IMR-90 (cell line): ENCODE data around the gene ADARB2. TPM values are rescaled to one million over a fixed set of nuclear protein-coding genes. Genes with fewer than 3 reads are reported as not detected.

Experiments
- ATAC-seq: fragments of 200-7000 bp; cut with Tn5 transposase; 2 replicates; pipeline ENCODE4 v1.9.1; 2020; ENCODE audit warnings: low read depth, mild to moderate bottlenecking, moderate library complexity
- BruUV-seq: library from RNA; stranded (reverse); fragments of 400-500 nt; replicated peaks from 2 replicates; lab custom pipeline; 2021; lab: Mats Ljungman, UMichigan
- CTCF ChIA-PET: fragments of 300-600 bp; formaldehyde crosslinking; extraction: SDS; loops from one replicate; lab custom pipeline; 2021; ENCODE audit warnings: antibody characterized with exemption; lab: Yijun Ruan, JAX
- POLR2A ChIA-PET: fragments of 300-600 bp; sonication (Branson Sonifier 250); formaldehyde crosslinking; loops from one replicate; lab custom pipeline; 2022; ENCODE audit warnings: antibody characterized with exemption; ENCODE audit not compliant: unreplicated experiment; lab: Charles Lee
- DNase-seq: peaks from one replicate; pipeline ENCODE4 v3.0.0; 2013
- H2AFZ ChIP-seq: replicated peaks from 2 replicates; pipeline ENCODE3; 2013; ENCODE audit warnings: low read length, mild to moderate bottlenecking; ENCODE audit not compliant: poor library complexity
- H2AK5ac ChIP-seq: 2 replicates; pipeline ENCODE4 v1.6.1; 2013; ENCODE audit warnings: low read depth, low read length, inconsistent platforms
- H2AK9ac ChIP-seq: replicated peaks from 2 replicates; pipeline ENCODE3; 2013; ENCODE audit warnings: mild to moderate bottlenecking, low read depth, low read length, moderate library complexity; ENCODE audit not compliant: poor library complexity
- H2BK120ac ChIP-seq: 2 replicates; pipeline ENCODE4 v1.6.1; 2013; ENCODE audit warnings: low read depth, low read length, inconsistent platforms
- H2BK15ac ChIP-seq: 3 replicates; pipeline ENCODE4 v1.6.1; 2013; ENCODE audit warnings: low read depth, low read length, inconsistent platforms
- H2BK20ac ChIP-seq: 2 replicates; pipeline ENCODE4 v1.6.1; 2013; ENCODE audit warnings: low read depth, mild to moderate bottlenecking, inconsistent platforms, low read length, moderate library complexity
- H2BK5ac ChIP-seq: 2 replicates; pipeline ENCODE4 v1.6.1; 2013; ENCODE audit warnings: mild to moderate bottlenecking, low read depth, low read length, inconsistent platforms; ENCODE audit not compliant: poor library complexity, severe bottlenecking
- H3K14ac ChIP-seq: replicated peaks from 2 replicates; pipeline ENCODE4 v1.6.1; 2013; ENCODE audit warnings: low read depth, low read length, inconsistent platforms
- H3K18ac ChIP-seq: 2 replicates; pipeline ENCODE4 v1.6.1; 2013; ENCODE audit warnings: low read depth, low read length, control low read depth
- H3K23ac ChIP-seq: 2 replicates; pipeline ENCODE4 v1.6.1; 2013; ENCODE audit warnings: low read depth, low read length, inconsistent platforms
- H3K27ac ChIP-seq: 2 replicates; pipeline ENCODE4 v1.5.1; 2013; ENCODE audit warnings: mild to moderate bottlenecking, control low read depth, low read length; ENCODE audit not compliant: insufficient read depth
- H3K27me3 ChIP-seq: 2 replicates; pipeline ENCODE4 v1.6.1; 2013; ENCODE audit warnings: low read length; ENCODE audit not compliant: control insufficient read depth, insufficient read depth
- H3K36me3 ChIP-seq: 2 replicates; pipeline ENCODE4 v1.6.1; 2013; ENCODE audit warnings: low read length, mixed read lengths; ENCODE audit not compliant: control insufficient read depth, insufficient read depth
- H3K4ac ChIP-seq: 2 replicates; pipeline ENCODE4 v1.6.1; 2013; ENCODE audit warnings: low read depth, low read length, inconsistent platforms
- H3K4me1 ChIP-seq: 2 replicates; pipeline ENCODE4 v1.6.1; 2013; ENCODE audit warnings: low read length, mixed read lengths; ENCODE audit not compliant: control insufficient read depth, insufficient read depth
- H3K4me2 ChIP-seq: 2 replicates; pipeline ENCODE4 v1.6.1; 2013; ENCODE audit warnings: low read depth, mild to moderate bottlenecking, control low read depth, low read length, moderate library complexity
- H3K4me3 ChIP-seq: 2 replicates; pipeline ENCODE4 v1.5.1; 2013; ENCODE audit warnings: low read depth, mild to moderate bottlenecking, control low read depth, low read length, moderate library complexity; ENCODE audit not compliant: insufficient read depth
- H3K56ac ChIP-seq: 2 replicates; pipeline ENCODE4 v1.6.1; 2013; ENCODE audit warnings: low read length, inconsistent platforms; ENCODE audit not compliant: insufficient read depth; ENCODE audit errors: extremely low read depth
- H3K79me1 ChIP-seq, 2 experiments: 2 replicates each; pipeline ENCODE4 v1.6.1; 2013; ENCODE audit warnings: low read length in 2 of 2, inconsistent platforms in 1 of 2, low read depth in 1 of 2
- H3K9ac ChIP-seq: 2 replicates; pipeline ENCODE4 v1.6.1; 2013; ENCODE audit warnings: low read depth, low read length, control low read depth
- H3K9me1 ChIP-seq: 2 replicates; pipeline ENCODE4 v1.6.1; 2013; ENCODE audit warnings: low read length, inconsistent platforms; ENCODE audit not compliant: insufficient read depth
- H3K9me3 ChIP-seq: 2 replicates; pipeline ENCODE4 v1.6.1; 2013; ENCODE audit warnings: low read length; ENCODE audit not compliant: control insufficient read depth, insufficient read depth
- H4K20me1 ChIP-seq: 2 replicates; pipeline ENCODE4 v1.6.1; 2013; ENCODE audit warnings: low read length, inconsistent platforms; ENCODE audit not compliant: insufficient read depth
- H4K5ac ChIP-seq: 2 replicates; pipeline ENCODE4 v1.6.1; 2013; ENCODE audit warnings: mild to moderate bottlenecking, low read depth, low read length, control low read depth
- H4K8ac ChIP-seq, 2 experiments: 2 replicates each; pipeline ENCODE4 v1.6.1; 2013; ENCODE audit warnings: low read depth in 2 of 2, low read length in 2 of 2, control low read depth in 1 of 2, inconsistent platforms in 1 of 2
- H4K91ac ChIP-seq: 2 replicates; pipeline ENCODE4 v1.6.1; 2013; ENCODE audit warnings: low read depth, low read length, inconsistent platforms; ENCODE audit not compliant: insufficient read depth
- BHLHE40 ChIP-seq: fragments of 150-350 bp; IDR thresholded peaks from 2 replicates; pipeline ENCODE4 v1.6.1; 2016; ENCODE audit warnings: mild to moderate bottlenecking, low read depth, low read length
- CEBPB ChIP-seq: IDR thresholded peaks from 2 replicates; pipeline ENCODE4 v1.6.1; 2012; ENCODE audit warnings: low read depth, low read length, improper control_type of control experiment
- CHD1 ChIP-seq: IDR thresholded peaks from 2 replicates; pipeline ENCODE4 v1.6.1; 2012; ENCODE audit warnings: low read depth, low read length, improper control_type of control experiment
- CTCF ChIP-seq: conservative IDR thresholded peaks from 2 replicates; pipeline ENCODE4 v1.5.1; 2012; ENCODE audit warnings: mild to moderate bottlenecking, low read depth, low read length, improper control_type of control experiment
- ELK1 ChIP-seq: fragments of 150-350 bp; IDR thresholded peaks from 2 replicates; pipeline ENCODE4 v1.6.1; 2016; ENCODE audit warnings: low read depth, mild to moderate bottlenecking, low read length, moderate library complexity, borderline replicate concordance
- FOS ChIP-seq: fragments of 150-350 bp; IDR thresholded peaks from 2 replicates; pipeline ENCODE4 v1.6.1; 2016; ENCODE audit warnings: low read depth, low read length
- MAFK ChIP-seq: IDR thresholded peaks from 2 replicates; pipeline ENCODE4 v1.6.1; 2012; ENCODE audit warnings: low read depth, low read length, improper control_type of control experiment
- MAZ ChIP-seq: IDR thresholded peaks from 2 replicates; pipeline ENCODE4 v1.6.1; 2012; ENCODE audit warnings: low read depth, mild to moderate bottlenecking, low read length, improper control_type of control experiment, moderate library complexity, borderline replicate concordance
- MXI1 ChIP-seq: IDR thresholded peaks from 2 replicates; pipeline ENCODE4 v1.6.1; 2012; ENCODE audit warnings: low read depth, mild to moderate bottlenecking, low read length, moderate library complexity, borderline replicate concordance
- NFE2L2 ChIP-seq: fragments of 150-350 bp; IDR thresholded peaks from 2 replicates; pipeline ENCODE4 v1.6.1; 2016; ENCODE audit warnings: low read depth, mild to moderate bottlenecking, low read length
- POLR2A ChIP-seq: IDR thresholded peaks from 2 replicates; pipeline ENCODE4 v1.6.1; 2012; ENCODE audit warnings: mild to moderate bottlenecking, low read depth, low read length
- RAD21 ChIP-seq: IDR thresholded peaks from 2 replicates; pipeline ENCODE4 v1.6.1; 2012; ENCODE audit warnings: low read length, improper control_type of control experiment
- RCOR1 ChIP-seq: IDR thresholded peaks from 2 replicates; pipeline ENCODE4 v1.6.1; 2012; ENCODE audit warnings: mild to moderate bottlenecking, low read length, improper control_type of control experiment; ENCODE audit not compliant: insufficient replicate concordance
- RFX5 ChIP-seq: IDR thresholded peaks from 2 replicates; pipeline ENCODE4 v1.8.0; 2012; ENCODE audit warnings: low read depth, mild to moderate bottlenecking, low read length, moderate library complexity
- SMC3 ChIP-seq: fragments of 150-350 bp; IDR thresholded peaks from 2 replicates; pipeline ENCODE4 v1.6.1; 2016; ENCODE audit warnings: low read depth, mild to moderate bottlenecking, antibody characterized with exemption, low read length, moderate library complexity
- USF2 ChIP-seq: fragments of 150-350 bp; IDR thresholded peaks from 2 replicates; pipeline ENCODE4 v1.6.1; 2017; ENCODE audit warnings: mild to moderate bottlenecking, antibody characterized with exemption, low read length, low read depth
- WGBS, 2 experiments: methylation state at CpG; one replicate each; pipeline versions ENCODE4 v1.1.5 to v1.1.7; 2013; ENCODE audit warnings: missing lambda C conversion rate in 2 of 2; ENCODE audit not compliant: insufficient read length in 1 of 2; ENCODE audit errors: extremely low coverage in 2 of 2; 5-methylcytosine and 5-hydroxymethylcytosine counted together
- dilution Hi-C: fragments of 300-500 bp; cut with HindIII; formaldehyde crosslinking; loops from one replicate; pipeline ENCODE4 v1.14.3; 2018; ENCODE audit warnings: low sequenced_read_pairs; ENCODE audit not compliant: unreplicated experiment
- in situ Hi-C: fragments of 300-500 bp; cut with MboI; formaldehyde crosslinking; loops from 3 replicates; pipeline ENCODE4 v1.14.3; 2019; ENCODE audit warnings: low sequenced_read_pairs, inconsistent platforms, mixed read lengths
- intact Hi-C: fragments of 100-400 bp; cut with micrococcal nuclease; formaldehyde crosslinking; loops from 2 replicates; pipeline ENCODE4 v1.10.0; 2022
- polyA plus RNA-seq, 3 experiments: library from polyadenylated mRNA; depleted of rRNA; stranded (reverse); fragments of >200 nt; gene quantifications; 2 replicates each; pipeline ENCODE4 v1.2.3, GENCODE V29; 2012; ENCODE audit warnings: low replicate concordance in 1 of 3
- total RNA-seq: library from RNA; depleted of rRNA; stranded (reverse); fragments of >200 nt; gene quantifications from 2 replicates; pipeline ENCODE4 v1.2.3, GENCODE V29; 2012

Gene ADARB2
- total and polyA plus RNA-seq, 2 of the 4 experiments (the other 2 are of a cell fraction) = not detected

- H2AK9ac ChIP-seq = no peak overlapping the region
- H2BK5ac ChIP-seq = no peak overlapping the region
- dilution Hi-C loops = no loop called here
- H3K18ac ChIP-seq = no peak overlapping the region
- H2AK5ac ChIP-seq = no peak overlapping the region
- no peak overlapping the region for H4K91ac ChIP-seq
- 100% methylated on average over 1 of the region's 6 CpGs; no CpG with 5 or more reads in 1 of the 2 experiments for WGBS, 2 experiments
- no peak overlapping the region for H3K23ac ChIP-seq
- no peak overlapping the region for H2BK15ac ChIP-seq
- no peak overlapping the region for H3K14ac ChIP-seq
- H3K27me3 ChIP-seq = no peaks in the 10 kb centered on the region
- H3K9me3 ChIP-seq = peaks cover 47% of the 10 kb centered on the region
- CTCF ChIA-PET = no interaction called here
- no peak overlapping the region for H3K4ac ChIP-seq
- no peak overlapping the region for H3K4me3 ChIP-seq
- H3K36me3 ChIP-seq = no peaks in the 10 kb centered on the region
- no peaks in the 10 kb centered on the region for H3K79me1 ChIP-seq
- H2AFZ ChIP-seq = no peak overlapping the region
- in situ Hi-C loops = no loop called here
- H3K4me2 ChIP-seq = no peak overlapping the region
- BruUV-seq = no TSS peak
- ATAC-seq (no peak), DNase-seq (no peak)
- H2BK20ac ChIP-seq = no peak overlapping the region
- no peak overlapping the region for H3K9ac ChIP-seq
- no peaks in the 10 kb centered on the region for H4K20me1 ChIP-seq
- H4K8ac ChIP-seq = no peak overlapping the region
- no peaks in the 10 kb centered on the region for H3K4me1 ChIP-seq
- H4K5ac ChIP-seq = no peak overlapping the region
- no peak overlapping the region for H2BK120ac ChIP-seq
- no peaks in the 10 kb centered on the region for H3K9me1 ChIP-seq
- TF ChIP-seq SMC3 (no peak), NFE2L2 (no peak), RFX5 (no peak), BHLHE40 (no peak), FOS (no peak), ELK1 (no peak), POLR2A (no peak), RCOR1 (no peak), RAD21 (no peak), CEBPB (no peak), MAFK (no peak), USF2 (no peak), MXI1 (no peak), CTCF (no peak), CHD1 (no peak), MAZ (no peak)
- no peak overlapping the region for H3K56ac ChIP-seq
- intact Hi-C loops = no loop called here
- H3K27ac ChIP-seq = no peak overlapping the region
- POLR2A ChIA-PET = no interaction called here
These were observed 78.7 kb downstream of the ADARB2 start for GRCh38 chr10:1658658-1659057.
